GM19324 (cell line): ENCODE results near the gene NINL.

Source experiments
- ATAC-seq: cut with Tn5 transposase; IDR thresholded peaks from one replicate; pipeline ENCODE4 v1.9.1; 2021; ENCODE audit warnings: mild to moderate bottlenecking, moderate library complexity; ENCODE audit not compliant: unreplicated experiment, low FRiP score

Gene NINL

GRCh38 chr20:25469558-25469957 is 115.8 kb downstream of the NINL start:
- no peak for ATAC-seq

GRCh38 chr20:25468126-25469075 is 116.9 kb downstream of the NINL start:
- ATAC-seq: no peak

- no peak for ATAC-seq
These were observed 117.9 kb downstream of the NINL start for GRCh38 chr20:25467441-25467840.

- no peak for ATAC-seq
These were observed 118.5 kb downstream of the NINL start for GRCh38 chr20:25466846-25467245.

- ATAC-seq: no peak
These were observed 119.8 kb downstream of the NINL start for GRCh38 chr20:25465243-25466135.

GRCh38 chr20:25464501-25465242 is 120.7 kb downstream of the NINL start:
- no peak for ATAC-seq

GRCh38 chr20:25461786-25462545 is 123.4 kb downstream of the NINL start:
- no peak for ATAC-seq

GRCh38 chr20:25461281-25461650 is 124.1 kb downstream of the NINL start:
- ATAC-seq: no peak

GRCh38 chr20:25460566-25461280 is 124.6 kb downstream of the NINL start:
- no peak for ATAC-seq

- ATAC-seq: no peak
These were observed 125.3 kb downstream of the NINL start for GRCh38 chr20:25459916-25460535.

GRCh38 chr20:25459111-25459830 is 126.1 kb downstream of the NINL start:
- ATAC-seq: no peak

GRCh38 chr20:25457886-25458680 is 127.2 kb downstream of the NINL start:
- ATAC-seq: no peak

GRCh38 chr20:25454153-25454900 is 131.0 kb downstream of the NINL start:
- no peak for ATAC-seq

GRCh38 chr20:25453035-25453810 is 132.1 kb downstream of the NINL start:
- ATAC-seq: no peak

- ATAC-seq: no peak
These were observed 133.0 kb downstream of the NINL start for GRCh38 chr20:25452333-25452732.

- no peak for ATAC-seq
These were observed 137.7 kb downstream of the NINL start for GRCh38 chr20:25447671-25448070.
